Prostate gland (tissue), 2 donors: Measurements from ENCODE around the gene SMARCA4.

Experiments
- CTCF ChIP-seq, 4 experiments: fragments of 200-600 bp in 2 of 4; fragments of 450-650 bp in 2 of 4; sonication (generic) in 2 of 4; IDR thresholded peaks; 1 replicate in 3 of 4; 2 replicates in 1 of 4; pipeline ENCODE4 v1.5.1; 2016 to 2019; ENCODE audit warnings: antibody characterized with exemption in 4 of 4, mild to moderate bottlenecking in 2 of 4, moderate library complexity in 2 of 4
- POLR2A ChIP-seq: fragments of 450-650 bp; IDR thresholded peaks from one replicate; pipeline ENCODE4 v1.6.1; 2016; ENCODE audit warnings: antibody characterized with exemption, mild to moderate bottlenecking

- no peak for TF ChIP-seq CTCF (IDR thresholded peaks at IDR 0.05)
- no peak for TF ChIP-seq POLR2A
These were observed 150.9 kb downstream of the SMARCA4 start for GRCh38 chr19:11111771-11112144.
